Amniotic epithelial cell (primary cell): ENCODE measurements around the gene LIN7C.
"Not testable (repeated sequence)": the region's sequence is repeated elsewhere in the genome, so short reads cannot be mapped to it uniquely, and the experiment has no call there.

Experiments
- DNase-seq: peaks from one replicate; pipeline ENCODE4 v3.0.0-alpha.2; 2010; ENCODE audit warnings: low read depth

LIN7C gene, protein sequence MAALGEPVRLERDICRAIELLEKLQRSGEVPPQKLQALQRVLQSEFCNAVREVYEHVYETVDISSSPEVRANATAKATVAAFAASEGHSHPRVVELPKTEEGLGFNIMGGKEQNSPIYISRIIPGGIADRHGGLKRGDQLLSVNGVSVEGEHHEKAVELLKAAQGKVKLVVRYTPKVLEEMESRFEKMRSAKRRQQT

DNA sequence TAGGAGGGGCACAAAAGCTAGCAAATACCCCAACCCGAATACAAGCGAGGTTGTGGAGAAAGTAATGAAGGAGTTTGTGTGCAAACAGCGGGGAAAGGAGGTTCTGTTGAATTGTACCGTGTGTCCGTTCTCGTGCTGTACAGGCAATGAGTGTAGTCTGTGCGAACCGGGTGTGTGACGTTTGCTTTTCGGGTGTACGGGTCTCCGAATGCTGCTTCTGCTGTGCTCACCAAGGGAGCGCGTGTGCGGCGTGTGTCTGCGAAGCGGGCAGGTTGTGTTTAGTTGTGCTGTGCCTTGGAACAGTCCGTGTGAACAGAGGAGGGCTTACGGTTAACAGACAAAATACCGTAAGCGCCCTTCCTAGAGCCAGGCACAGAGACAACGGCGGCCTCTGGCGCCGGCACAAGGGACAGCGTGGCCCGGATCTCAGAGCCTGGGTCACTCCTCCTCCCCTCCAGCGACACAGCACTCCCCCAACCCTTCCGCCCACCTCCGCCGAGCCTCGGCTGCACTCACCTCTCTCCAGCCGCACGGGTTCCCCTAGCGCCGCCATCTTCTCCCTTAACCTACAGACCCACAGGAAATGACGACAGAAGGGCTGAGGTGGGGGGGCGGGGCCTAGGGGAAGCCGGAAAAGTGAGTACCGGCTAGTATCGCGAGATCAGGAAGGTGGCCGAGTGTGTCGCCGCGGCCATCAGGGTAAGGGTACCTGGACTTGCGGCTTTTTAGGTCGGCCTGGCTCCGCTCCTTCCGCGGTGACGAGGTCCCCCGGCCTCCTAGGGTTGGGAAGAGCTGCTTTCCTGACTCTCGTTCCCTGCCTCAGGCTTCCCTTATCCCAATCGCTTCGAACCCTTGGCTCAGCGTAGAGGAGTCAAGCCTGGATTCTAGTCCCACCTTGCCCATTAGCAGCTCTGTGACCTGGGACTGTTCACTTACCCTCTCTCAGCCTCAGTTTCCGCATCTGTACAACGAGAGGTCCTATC lies at the start of gene LIN7C:
TSS of gene LIN7C (minus strand) at position 570 of the 983 bp plus-strand sequence. CDS start at position 553, 17 bp downstream.
- peak; percentile 87 for DNase-seq

DNA sequence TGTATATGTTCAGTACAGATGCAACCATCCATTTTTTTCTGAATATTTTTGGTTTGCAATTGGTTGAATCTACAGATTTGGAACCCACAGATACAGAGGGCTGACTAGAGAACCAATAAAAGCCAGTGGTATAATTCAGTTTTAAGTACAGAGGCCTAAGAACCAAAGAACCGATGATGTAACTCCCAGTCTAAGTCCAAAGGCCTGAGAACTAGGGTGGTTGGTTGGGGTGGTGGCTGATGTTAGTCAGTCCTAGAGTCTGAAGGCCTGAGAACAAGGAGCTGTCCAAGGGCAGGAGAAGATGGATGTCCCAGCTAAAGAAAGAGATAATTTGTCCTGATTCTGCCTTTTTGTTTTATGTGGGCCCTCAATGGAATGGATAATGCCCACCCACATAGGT lies 48.7 kb upstream of the LIN7C start:
- no peak for DNase-seq

GRCh38 chr11:27553186-27553585 lies 46.6 kb upstream of the LIN7C start:
- no peak for DNase-seq

GRCh38 chr11:27552341-27552740 lies 45.8 kb upstream of the LIN7C start:
- no peak for DNase-seq

DNA sequence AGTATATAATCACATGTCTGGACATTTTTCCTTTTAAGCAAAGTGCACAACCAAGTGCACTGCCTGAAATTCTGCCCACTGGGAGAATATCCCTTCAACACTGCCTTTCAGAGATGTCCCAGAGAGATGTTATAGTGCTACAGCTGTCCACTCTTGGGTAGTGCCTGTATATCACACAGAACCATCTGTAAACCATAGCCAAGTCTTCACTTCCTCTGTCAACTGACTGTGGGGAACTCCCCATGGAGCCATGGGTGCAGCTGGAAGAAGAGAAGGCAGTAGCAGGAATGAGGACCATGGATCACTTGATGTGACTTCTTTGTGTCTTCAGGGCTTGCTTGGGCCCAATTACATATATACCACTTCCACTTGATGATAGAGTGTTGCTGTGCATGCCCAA lies 44.6 kb upstream of the LIN7C start:
- no peak for DNase-seq

GRCh38 chr11:27545946-27546345 lies 39.4 kb upstream of the LIN7C start:
- no peak for DNase-seq

DNA sequence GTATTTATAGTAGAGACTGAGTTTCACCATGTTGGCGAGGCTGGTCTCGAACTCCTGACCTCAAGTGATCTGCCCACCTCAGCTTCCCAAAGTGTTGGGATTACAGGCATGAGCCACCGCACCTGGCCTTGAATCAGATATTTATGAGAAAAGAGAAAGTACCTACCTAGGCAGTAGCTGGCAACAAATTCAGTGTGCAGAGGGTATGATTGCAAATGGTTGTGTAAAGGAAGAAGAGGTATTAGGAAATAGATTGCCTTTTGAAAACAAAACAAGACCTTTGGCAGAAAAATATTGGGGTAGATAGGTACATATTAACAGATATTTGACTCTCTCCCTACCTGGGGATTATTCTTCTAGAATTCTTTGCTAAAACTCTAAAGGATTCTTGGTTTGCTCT lies 38.5 kb upstream of the LIN7C start:
- no peak for DNase-seq

DNA sequence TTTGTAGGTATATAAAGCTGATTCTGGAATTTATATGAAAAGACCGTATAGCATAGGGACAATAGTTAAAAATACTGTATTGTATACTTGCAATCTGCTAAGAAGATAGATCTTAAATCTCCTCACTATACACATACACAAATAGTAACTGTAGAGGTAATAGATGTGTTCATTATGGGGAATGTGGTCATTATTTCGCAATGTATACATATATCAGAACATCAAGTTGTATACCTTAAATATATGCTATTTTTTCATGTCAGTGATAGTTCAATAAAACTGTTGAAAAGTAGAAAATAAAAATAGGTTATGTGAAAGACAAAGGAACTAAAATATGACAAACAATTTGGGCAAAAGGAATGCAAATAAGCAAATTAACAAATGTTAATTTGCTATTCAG lies 35.2 kb upstream of the LIN7C start:
- DNase-seq, result no peak

DNA sequence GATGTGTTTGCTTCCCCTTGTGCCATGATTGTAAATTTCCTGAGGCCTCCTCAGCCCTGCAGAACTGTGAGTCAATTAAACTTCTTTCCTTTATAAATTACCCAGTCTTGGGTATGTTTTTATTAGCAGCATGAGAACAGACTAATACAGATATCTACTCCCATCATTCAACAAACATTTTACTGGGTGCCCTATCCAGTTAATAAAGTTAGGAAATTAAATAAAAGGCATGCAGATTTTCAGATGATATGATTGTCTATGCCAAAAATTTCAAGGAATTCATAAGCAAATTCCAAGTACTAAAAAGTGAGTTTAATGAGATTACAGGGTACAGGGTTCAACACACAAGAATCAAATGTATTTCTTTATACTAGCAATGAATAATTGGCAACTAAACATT lies 33.5 kb upstream of the LIN7C start:
- no peak for DNase-seq

GRCh38 chr11:27535103-27535502 lies 28.5 kb upstream of the LIN7C start:
- no peak for DNase-seq

GRCh38 chr11:27532652-27533325 lies 26.2 kb upstream of the LIN7C start:
- DNase-seq, result peak; percentile 26

GRCh38 chr11:27528712-27529111 lies 22.1 kb upstream of the LIN7C start:
- no peak for DNase-seq

DNA sequence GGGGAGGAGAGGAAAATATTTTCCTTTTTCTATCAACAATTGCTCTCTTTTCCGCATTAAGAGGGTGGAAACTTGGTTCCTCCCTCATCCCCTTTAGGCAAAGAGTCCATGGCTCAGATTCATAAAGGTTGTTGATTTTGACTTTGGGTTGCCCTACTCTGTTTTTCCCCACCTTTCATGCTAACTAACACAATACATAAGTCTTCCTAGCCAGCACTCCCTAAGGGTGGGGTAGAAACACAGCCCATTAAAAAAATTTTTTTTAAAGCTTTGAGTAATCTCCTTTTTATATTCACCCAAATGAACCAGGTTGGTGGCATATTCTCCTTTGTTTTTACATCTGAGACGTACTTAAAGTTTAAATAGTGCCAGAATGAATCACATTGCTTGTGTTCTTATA lies 20.0 kb upstream of the LIN7C start:
- DNase-seq, result no peak

GRCh38 chr11:27525824-27526516 lies 19.4 kb upstream of the LIN7C start:
- DNase-seq, result no peak

DNA sequence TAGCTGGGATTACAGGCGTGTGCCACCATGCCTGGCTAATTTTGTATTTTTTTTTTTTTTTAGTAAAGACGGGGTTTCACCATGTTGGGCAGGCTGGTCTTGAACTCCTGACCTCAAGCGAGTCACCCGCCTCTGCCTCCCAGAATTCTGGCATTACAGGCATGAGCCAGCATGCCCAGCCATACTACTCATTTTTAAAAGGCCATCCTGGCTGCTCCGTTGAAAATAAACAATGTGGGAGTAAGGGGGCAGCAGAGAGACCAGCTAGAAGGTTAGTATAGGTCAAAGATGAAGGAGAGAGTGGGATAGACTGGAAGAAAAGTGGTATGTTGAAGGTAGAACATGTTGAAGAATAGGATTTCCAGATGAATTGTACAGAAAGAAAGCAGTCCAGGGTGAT lies 17.6 kb upstream of the LIN7C start:
- peak; percentile 74 for DNase-seq

- DNase-seq, result peak; percentile 20
Measured at GRCh38 chr11:27520226-27520625, 13.7 kb upstream of the LIN7C start.

- DNase-seq, result no peak
Measured at GRCh38 chr11:27518518-27518917, 11.9 kb upstream of the LIN7C start.

- DNase-seq, result not testable (repeated sequence)
Measured at GRCh38 chr11:27517490-27517889, 10.9 kb upstream of the LIN7C start.

DNA sequence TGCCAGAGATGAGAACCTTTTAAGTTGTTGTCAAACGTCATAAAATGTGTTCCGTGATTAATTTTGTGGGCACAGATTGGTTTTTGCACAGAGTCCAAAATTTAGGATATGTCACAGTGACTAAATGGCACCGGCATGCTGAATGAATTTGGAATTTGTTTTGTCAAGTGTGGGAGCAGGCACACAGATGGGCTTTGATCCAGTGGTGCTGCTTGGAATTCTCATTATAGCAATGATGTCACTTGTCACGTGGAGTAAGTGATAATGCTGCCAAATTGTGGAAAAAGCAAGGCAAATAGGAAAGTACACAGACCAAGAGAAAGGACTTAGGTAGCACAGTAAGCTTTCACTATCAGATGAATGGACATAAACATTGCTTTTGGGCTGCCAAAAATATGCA lies 8.0 kb upstream of the LIN7C start:
- no peak for DNase-seq

DNA sequence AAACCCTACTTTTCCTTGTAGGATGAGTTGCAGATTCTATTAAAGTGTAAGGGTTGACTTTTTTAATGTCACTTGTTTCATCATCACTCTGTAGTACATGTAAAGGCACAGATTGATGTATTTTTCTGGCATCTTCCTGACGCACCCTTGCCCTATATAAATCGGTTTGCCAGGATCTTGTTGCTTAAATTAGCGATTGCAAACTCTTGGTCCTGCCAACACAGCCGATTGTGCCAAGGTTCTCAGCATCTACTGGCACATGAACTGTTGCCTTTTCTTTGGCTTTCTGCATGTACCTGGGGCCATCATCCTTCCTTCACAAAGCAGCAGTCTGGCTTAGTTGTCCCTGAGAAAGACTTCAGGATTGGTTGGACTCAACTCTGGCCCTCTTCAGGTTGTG lies 7.5 kb upstream of the LIN7C start:
- no peak for DNase-seq

GRCh38 chr11:27513389-27513788 lies 6.8 kb upstream of the LIN7C start:
- DNase-seq, result no peak

DNA sequence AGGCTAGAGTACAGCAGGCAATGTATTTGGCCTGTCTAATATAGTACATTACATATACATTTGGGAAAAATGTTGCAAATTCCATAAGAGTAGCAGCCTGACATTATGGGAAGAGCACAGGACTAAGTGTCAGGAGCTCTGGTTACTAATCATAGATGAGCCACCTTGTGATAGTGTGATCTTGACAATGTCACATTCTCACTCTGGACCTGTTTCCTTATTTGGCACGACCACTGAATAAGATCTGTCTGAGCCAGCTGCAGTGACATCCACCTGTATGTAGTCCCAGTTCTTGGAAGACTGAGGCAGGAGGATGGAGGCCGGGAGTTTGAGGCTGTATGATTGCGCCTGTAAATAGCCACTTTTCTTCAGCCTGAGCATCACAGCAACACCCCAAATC lies 5.7 kb upstream of the LIN7C start:
- no peak for DNase-seq
